Effector memory CD4-positive, alpha-beta T cell (primary cell): ENCODE results near the gene SLC25A43.
"Not testable (repeated sequence)": the region's sequence is repeated elsewhere in the genome, so short reads cannot be mapped to it uniquely, and the experiment has no call there.

ENCODE experiments used
- DNase-seq, 3 donors: peaks; one replicate each; pipeline ENCODE4 v3.0.0-alpha.2; 2020
- H3K27ac ChIP-seq: 2 replicates; pipeline ENCODE4 v1.7.0; 2013; ENCODE audit warnings: mild to moderate bottlenecking, low read length, moderate library complexity; ENCODE audit not compliant: insufficient read depth, poor library complexity, severe bottlenecking
- H3K27me3 ChIP-seq: replicated peaks from 2 replicates; pipeline ENCODE4 v1.7.0; 2013; ENCODE audit warnings: mild to moderate bottlenecking, low read length; ENCODE audit not compliant: insufficient read depth, control insufficient read depth, poor library complexity, severe bottlenecking
- H3K36me3 ChIP-seq: 2 replicates; pipeline ENCODE4 v1.7.0; 2013; ENCODE audit warnings: mild to moderate bottlenecking, low read length, moderate library complexity; ENCODE audit not compliant: control insufficient read depth, insufficient read depth
- H3K4me1 ChIP-seq: 2 replicates; pipeline ENCODE4 v1.7.0; 2013; ENCODE audit warnings: low read length, mild to moderate bottlenecking; ENCODE audit not compliant: control insufficient read depth, insufficient read depth, poor library complexity, severe bottlenecking
- H3K4me3 ChIP-seq: 2 replicates; pipeline ENCODE4 v1.7.0; 2013; ENCODE audit warnings: low read length, low read depth, mild to moderate bottlenecking; ENCODE audit not compliant: insufficient read depth, poor library complexity, severe bottlenecking
- H3K9me3 ChIP-seq: 2 replicates; pipeline ENCODE4 v1.7.0; 2013; ENCODE audit warnings: mild to moderate bottlenecking, low read length, moderate library complexity; ENCODE audit not compliant: control insufficient read depth

The SLC25A43 gene

GRCh38 chrX:119423631-119424030 is 24.5 kb downstream of the SLC25A43 start:
- DNase-seq, result no peak
- Histone ChIP-seq H3K4me1 (no peaks in the 10 kb centered on the region), H3K9me3 (no peaks in the 10 kb centered on the region), H3K27ac (no peak overlapping the region), H3K4me3 (no peak overlapping the region), H3K27me3 (no peaks in the 10 kb centered on the region), H3K36me3 (no peaks in the 10 kb centered on the region)

DNA sequence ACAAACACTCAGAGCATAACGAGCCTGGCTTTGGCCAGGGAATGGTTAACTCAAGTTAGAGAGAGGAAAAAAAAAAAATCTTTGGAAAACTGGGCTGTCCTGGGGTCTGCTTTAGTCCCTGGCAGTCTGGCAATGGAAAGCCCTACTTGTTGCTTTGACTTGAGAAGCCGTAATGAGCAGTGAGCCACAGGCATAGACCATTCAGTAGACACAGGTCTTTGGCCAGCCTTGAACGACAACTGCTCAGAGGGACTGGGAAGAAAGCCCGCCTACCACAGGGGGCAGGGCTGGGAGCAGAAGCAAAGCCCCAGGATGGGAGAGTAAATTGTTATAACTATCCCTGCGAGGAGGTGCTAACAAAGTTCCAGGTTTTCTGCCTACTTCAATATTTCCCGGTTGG is 25.9 kb downstream of the SLC25A43 start:
- Histone ChIP-seq H3K4me3 (no peak overlapping the region), H3K9me3 (no peaks in the 10 kb centered on the region), H3K27me3 (no peaks in the 10 kb centered on the region), H3K27ac (no peak overlapping the region), H3K4me1 (no peaks in the 10 kb centered on the region), H3K36me3 (no peaks in the 10 kb centered on the region)
- DNase-seq, result no peak

DNA sequence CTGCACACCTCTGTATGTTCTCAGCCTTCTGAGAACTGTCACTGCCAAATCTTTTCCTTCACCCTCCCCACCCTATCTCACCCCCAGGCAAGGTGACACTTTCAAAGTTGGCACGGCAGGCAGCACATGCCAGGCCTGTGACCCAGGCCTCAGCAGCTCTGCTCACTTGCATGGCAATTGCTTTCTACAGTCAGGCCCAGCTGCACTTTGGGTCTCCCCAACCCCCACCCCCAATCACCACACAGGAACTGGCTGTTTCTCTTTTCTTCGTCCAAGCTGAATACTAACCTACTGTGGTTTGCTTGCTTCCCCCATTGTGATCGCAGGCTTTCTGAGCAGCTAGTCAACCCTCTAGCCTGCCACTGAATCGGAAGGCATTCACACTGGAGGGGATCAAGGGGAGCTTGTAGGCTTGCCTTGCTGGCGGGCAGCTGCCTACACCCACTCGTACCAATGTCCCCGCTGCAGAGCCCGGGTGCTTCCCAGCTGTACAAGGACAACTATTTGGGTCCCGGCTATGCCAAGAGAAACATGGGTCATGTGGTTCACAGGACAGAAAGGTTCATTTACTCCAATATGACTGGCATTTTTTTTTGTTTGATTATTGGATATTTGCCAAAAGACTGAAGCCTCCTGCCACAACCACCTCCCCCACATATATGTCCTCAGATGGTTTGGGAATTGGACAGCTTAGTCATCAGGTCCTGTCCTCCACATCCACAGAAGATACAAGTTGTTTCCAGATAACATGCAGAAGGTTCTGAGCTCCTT is 28.1 kb downstream of the SLC25A43 start:
- Histone ChIP-seq H3K9me3 (no peaks in the 10 kb centered on the region), H3K4me3 (no peak overlapping the region), H3K27me3 (no peaks in the 10 kb centered on the region), H3K4me1 (no peaks in the 10 kb centered on the region), H3K36me3 (no peaks in the 10 kb centered on the region), H3K27ac (no peak overlapping the region)
- DNase-seq, result no peak

DNA sequence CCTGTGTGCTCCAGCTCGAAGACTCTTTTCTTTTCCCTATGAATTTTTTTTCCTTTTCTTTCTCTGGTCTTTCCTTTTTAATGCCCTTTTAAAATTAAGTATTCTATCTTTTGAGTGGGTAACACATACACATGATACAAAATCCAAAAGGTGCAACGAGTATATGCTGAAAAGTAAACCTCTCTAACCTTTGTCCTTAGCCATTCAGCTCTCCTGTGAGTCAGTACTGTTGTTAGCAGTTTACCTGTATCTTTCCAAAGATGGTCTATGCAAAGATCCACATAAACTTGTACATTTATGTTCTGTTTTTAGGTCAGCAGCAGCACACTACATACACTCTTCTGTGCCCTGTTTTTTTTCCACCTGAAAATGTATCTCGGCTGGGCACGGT is 28.7 kb downstream of the SLC25A43 start:
- H3K27me3 ChIP-seq, result no peaks in the 10 kb centered on the region
- DNase-seq, result no peak
- no peaks in the 10 kb centered on the region for H3K36me3 ChIP-seq
- no peaks in the 10 kb centered on the region for H3K9me3 ChIP-seq
- H3K27ac ChIP-seq, result no peak overlapping the region
- no peaks in the 10 kb centered on the region for H3K4me1 ChIP-seq
- H3K4me3 ChIP-seq, result no peak overlapping the region

- Histone ChIP-seq H3K27me3 (no peaks in the 10 kb centered on the region), H3K9me3 (no peaks in the 10 kb centered on the region), H3K4me3 (no peak overlapping the region), H3K4me1 (no peaks in the 10 kb centered on the region), H3K36me3 (no peaks in the 10 kb centered on the region), H3K27ac (no peak overlapping the region)
- no peak for DNase-seq
These were observed 30.3 kb downstream of the SLC25A43 start for GRCh38 chrX:119429471-119429870.

GRCh38 chrX:119441295-119441694 is 42.2 kb downstream of the SLC25A43 start:
- not testable (repeated sequence) for H3K9me3 ChIP-seq, H3K4me3 ChIP-seq, H3K4me1 ChIP-seq, H3K27me3 ChIP-seq, H3K36me3 ChIP-seq, DNase-seq, H3K27ac ChIP-seq

DNA sequence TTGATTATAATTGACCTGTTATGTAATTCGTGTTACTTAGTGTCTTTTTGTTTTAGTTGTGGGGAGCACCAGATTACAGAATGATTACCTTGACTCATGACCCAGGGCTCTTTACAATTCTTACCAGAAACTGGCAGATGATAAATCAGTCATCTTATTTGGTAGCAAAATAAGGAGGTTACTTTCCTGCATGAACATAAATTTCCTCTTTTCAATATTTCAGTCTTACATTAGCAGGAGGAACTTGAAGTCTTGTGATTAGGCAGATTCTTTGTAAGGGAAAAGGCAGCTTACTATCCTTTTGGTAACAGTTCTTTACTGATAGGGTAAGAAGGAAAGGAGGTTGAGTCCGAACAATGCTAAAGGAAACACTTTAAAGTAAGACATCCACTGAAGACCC is 43.1 kb downstream of the SLC25A43 start:
- Histone ChIP-seq H3K36me3 (no peaks in the 10 kb centered on the region), H3K4me3 (no peak overlapping the region), H3K4me1 (no peaks in the 10 kb centered on the region), H3K27me3 (no peaks in the 10 kb centered on the region), H3K9me3 (no peaks in the 10 kb centered on the region), H3K27ac (no peak overlapping the region)
- no peak for DNase-seq

- H3K4me3 ChIP-seq, result no peak overlapping the region
- no peaks in the 10 kb centered on the region for H3K36me3 ChIP-seq
- no peaks in the 10 kb centered on the region for H3K4me1 ChIP-seq
- DNase-seq, result no peak
- no peak overlapping the region for H3K27ac ChIP-seq
- H3K27me3 ChIP-seq, result no peaks in the 10 kb centered on the region
- H3K9me3 ChIP-seq, result no peaks in the 10 kb centered on the region
These were observed 54.1 kb downstream of the SLC25A43 start for GRCh38 chrX:119453202-119453601.

- Histone ChIP-seq H3K27me3 (no peaks in the 10 kb centered on the region), H3K27ac (no peak overlapping the region), H3K36me3 (no peaks in the 10 kb centered on the region), H3K4me3 (no peak overlapping the region), H3K9me3 (no peaks in the 10 kb centered on the region), H3K4me1 (no peaks in the 10 kb centered on the region)
- no peak for DNase-seq
These were observed 56.1 kb downstream of the SLC25A43 start for GRCh38 chrX:119455264-119455663.

- DNase-seq, result no peak
- no peaks in the 10 kb centered on the region for H3K9me3 ChIP-seq
- H3K27ac ChIP-seq, result no peak overlapping the region
- H3K27me3 ChIP-seq, result no peaks in the 10 kb centered on the region
- no peak overlapping the region for H3K4me3 ChIP-seq
- no peaks in the 10 kb centered on the region for H3K36me3 ChIP-seq
- no peaks in the 10 kb centered on the region for H3K4me1 ChIP-seq
These were observed 60.0 kb downstream of the SLC25A43 start for GRCh38 chrX:119459181-119459580.
